OCI-LY3 (cell line): ENCODE results near the gene FBXL13.
"Not testable (repeated sequence)": the region's sequence is repeated elsewhere in the genome, so short reads cannot be mapped to it uniquely, and the experiment has no call there.

Source experiments
- EZH2phosphoT487 ChIP-seq: fragments of 200-600 bp; shearing (Covaris generic); IDR thresholded peaks from 2 replicates; pipeline ENCODE4 v1.6.1; 2018; ENCODE audit warnings: antibody characterized with exemption, mixed run types, low read depth
- TF ChIP-seq, protein P1 (sequence below): fragments of 200-600, 300-600 bp; sonication (generic); IDR thresholded peaks from 2 replicates; pipeline ENCODE4 v1.5.1; 2014; ENCODE audit warnings: antibody characterized with exemption, low read length, low read depth

- TF ChIP-seq, protein P1, sequence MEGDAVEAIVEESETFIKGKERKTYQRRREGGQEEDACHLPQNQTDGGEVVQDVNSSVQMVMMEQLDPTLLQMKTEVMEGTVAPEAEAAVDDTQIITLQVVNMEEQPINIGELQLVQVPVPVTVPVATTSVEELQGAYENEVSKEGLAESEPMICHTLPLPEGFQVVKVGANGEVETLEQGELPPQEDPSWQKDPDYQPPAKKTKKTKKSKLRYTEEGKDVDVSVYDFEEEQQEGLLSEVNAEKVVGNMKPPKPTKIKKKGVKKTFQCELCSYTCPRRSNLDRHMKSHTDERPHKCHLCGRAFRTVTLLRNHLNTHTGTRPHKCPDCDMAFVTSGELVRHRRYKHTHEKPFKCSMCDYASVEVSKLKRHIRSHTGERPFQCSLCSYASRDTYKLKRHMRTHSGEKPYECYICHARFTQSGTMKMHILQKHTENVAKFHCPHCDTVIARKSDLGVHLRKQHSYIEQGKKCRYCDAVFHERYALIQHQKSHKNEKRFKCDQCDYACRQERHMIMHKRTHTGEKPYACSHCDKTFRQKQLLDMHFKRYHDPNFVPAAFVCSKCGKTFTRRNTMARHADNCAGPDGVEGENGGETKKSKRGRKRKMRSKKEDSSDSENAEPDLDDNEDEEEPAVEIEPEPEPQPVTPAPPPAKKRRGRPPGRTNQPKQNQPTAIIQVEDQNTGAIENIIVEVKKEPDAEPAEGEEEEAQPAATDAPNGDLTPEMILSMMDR = not testable (repeated sequence)
- not testable (repeated sequence) for TF ChIP-seq EZH2phosphoT487
Observed at GRCh38 chr7:102995609-102996008, 79.0 kb downstream of the FBXL13 start.
